Stimulated activated naive CD8-positive, alpha-beta T cell treated with anti-CD3 and anti-CD28 coated beads, Interleukin-15, Interleukin-2, amounts not matched to agents 100 ng/mL and 50 ng/mL, for 24 hours (primary cell): ENCODE data around the gene B3GALT6.
A peak's percentile ranks its signal among the peaks of the same experiment; 100 is the strongest.

ENCODE experiments used
- H3K27ac Mint-ChIP-seq: one replicate; pipeline ENCODE4 v1.8.0; 2021; ENCODE audit warnings: mild to moderate bottlenecking, mixed read lengths
- H3K27me3 Mint-ChIP-seq: one replicate; pipeline ENCODE4 v1.8.0; 2021; ENCODE audit warnings: mixed read lengths
- H3K36me3 Mint-ChIP-seq: one replicate; pipeline ENCODE4 v1.8.0; 2021; ENCODE audit warnings: low read depth, mixed read lengths
- H3K4me1 Mint-ChIP-seq: one replicate; pipeline ENCODE4 v1.8.0; 2021; ENCODE audit warnings: low read depth, mixed read lengths
- H3K4me3 Mint-ChIP-seq: one replicate; pipeline ENCODE4 v1.8.0; 2021; ENCODE audit warnings: mild to moderate bottlenecking, mixed read lengths
- H3K9me3 Mint-ChIP-seq: one replicate; pipeline ENCODE4 v1.8.0; 2021; ENCODE audit warnings: mixed read lengths

B3GALT6 gene

DNA sequence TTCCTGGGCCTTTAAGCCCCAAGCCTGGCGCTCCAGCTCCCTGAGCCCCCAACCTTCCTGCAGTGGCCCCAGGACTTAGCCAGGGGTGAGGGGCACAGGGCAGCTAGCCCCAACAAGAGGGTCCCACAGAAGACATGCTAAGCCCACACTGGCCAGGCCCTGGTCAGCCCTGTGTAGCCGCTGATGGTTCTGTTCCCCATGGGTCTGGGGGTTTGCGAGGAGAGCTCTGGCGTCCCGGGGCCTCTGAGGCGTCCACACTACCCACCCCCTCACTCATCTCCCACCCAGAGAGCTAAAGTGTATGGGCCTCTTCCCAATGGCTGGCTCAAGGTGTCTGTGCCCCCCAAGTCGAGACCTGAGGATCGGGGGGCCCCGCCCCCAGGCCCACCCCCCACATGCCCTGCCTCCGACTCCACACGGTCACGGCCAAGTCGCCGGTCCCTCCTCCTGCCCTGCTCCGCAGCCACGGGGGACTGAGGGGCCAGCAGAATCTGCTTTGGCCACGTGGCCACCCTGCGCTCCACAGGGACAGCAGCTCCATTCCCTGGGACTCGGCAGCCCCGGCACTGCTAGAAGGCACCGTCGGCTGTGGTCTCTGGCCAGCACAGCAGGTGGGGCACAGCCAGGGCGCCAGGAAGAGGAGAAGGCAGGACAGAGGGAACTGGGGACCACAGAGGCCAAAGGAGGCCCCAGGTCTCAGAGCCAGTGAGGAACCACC is 33.5 kb upstream of the B3GALT6 start:
- no peak overlapping the region for H3K27ac Mint-ChIP-seq
- H3K9me3 Mint-ChIP-seq = no peaks in the 10 kb centered on the region
- peaks cover 13% of the 10 kb centered on the region for H3K4me1 Mint-ChIP-seq
- no peak overlapping the region for H3K4me3 Mint-ChIP-seq
- H3K36me3 Mint-ChIP-seq = peaks cover 5% of the 10 kb centered on the region
- no peaks in the 10 kb centered on the region for H3K27me3 Mint-ChIP-seq

DNA sequence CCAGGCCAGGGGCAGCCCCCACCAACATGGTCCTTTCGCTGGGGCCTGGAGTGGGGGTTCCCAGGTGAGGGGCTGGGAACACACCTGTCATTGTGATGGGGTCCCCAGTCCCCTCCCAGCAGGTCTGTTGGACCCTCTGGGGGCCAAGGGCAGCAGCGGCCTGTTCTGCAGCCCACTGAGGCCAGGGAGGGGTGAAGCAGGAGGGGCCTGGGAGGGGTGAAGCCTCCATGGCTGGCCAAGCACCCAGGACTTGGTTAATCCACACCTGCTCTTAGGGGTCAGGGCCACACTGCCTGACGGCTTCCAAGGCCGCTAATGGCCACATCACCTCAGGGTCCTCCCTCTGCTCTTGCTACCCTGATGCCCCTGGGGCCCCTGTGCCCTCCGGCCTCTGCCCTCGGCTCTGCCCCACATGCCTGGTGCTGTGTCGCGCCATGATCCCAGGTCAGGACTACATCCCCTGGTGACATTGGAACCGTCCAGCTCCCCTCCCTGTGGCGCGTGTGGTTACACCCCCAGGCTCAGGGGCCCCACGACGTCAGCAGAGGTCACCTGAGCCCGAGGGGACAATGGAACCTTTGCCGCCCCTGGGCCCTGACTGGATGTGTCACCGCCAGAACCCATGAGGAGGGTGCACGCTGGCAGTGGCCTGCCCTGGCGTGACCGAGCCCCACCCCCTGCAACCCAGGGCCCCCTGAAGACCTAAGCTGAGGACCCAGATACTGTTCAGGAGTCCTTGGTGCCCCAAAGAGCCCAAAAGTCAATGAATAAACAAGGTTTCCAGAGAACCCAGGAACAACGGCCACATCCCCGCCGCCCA is 32.7 kb upstream of the B3GALT6 start:
- H3K4me1 Mint-ChIP-seq = peaks cover 13% of the 10 kb centered on the region
- no peaks in the 10 kb centered on the region for H3K9me3 Mint-ChIP-seq
- no peak overlapping the region for H3K4me3 Mint-ChIP-seq
- no peaks in the 10 kb centered on the region for H3K27me3 Mint-ChIP-seq
- H3K27ac Mint-ChIP-seq = peak overlapping the region; percentile 67
- peaks cover 5% of the 10 kb centered on the region for H3K36me3 Mint-ChIP-seq

DNA sequence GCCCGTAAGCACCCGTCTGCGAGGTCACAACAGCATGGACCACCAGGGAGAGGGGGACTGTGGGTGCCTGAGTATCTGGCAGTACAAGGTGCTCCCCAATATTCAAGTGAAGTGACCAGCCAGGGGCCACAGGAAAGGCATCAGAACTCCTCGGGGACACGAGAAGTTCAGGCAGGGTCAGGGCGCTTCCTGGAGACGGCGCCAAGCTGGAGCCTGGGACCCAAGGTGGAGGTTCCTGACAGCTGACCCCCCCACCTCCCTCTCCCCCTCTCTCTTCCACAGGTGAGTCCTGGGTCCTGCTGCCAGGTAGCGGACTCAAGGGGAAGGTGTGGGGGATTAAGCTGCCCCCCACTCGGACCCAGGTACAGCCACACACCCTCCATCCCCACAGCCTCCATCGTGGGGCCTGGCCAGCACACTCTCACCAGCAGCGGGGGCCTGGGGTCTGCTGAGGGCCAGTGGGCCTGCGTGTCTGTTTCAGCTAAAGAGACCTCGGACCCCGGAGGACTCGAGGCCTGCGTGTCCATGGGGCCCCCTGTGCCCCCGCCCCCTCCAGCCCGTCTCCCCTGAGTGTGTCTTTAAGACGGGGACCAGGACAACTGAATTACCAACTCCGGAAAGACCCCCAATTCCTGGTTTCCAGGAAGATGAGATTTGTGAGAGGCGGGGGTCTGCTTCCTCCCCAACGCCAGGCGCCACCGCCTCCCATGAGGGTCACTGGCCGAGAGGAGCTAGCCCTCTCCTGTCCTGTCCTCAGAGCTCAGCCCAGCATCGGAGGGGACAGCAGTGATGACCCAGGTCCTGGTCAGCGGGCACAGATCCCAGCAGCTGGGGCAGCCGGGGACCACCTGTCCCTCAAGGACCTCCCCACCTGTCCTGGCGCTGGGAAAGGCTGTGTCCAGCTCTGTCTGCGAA is 31.8 kb upstream of the B3GALT6 start:
- no peaks in the 10 kb centered on the region for H3K27me3 Mint-ChIP-seq
- H3K36me3 Mint-ChIP-seq = no peaks in the 10 kb centered on the region
- H3K9me3 Mint-ChIP-seq = no peaks in the 10 kb centered on the region
- H3K27ac Mint-ChIP-seq = peak overlapping the region; percentile 67
- peaks cover 13% of the 10 kb centered on the region for H3K4me1 Mint-ChIP-seq
- H3K4me3 Mint-ChIP-seq = peak overlapping the region; percentile 39

DNA sequence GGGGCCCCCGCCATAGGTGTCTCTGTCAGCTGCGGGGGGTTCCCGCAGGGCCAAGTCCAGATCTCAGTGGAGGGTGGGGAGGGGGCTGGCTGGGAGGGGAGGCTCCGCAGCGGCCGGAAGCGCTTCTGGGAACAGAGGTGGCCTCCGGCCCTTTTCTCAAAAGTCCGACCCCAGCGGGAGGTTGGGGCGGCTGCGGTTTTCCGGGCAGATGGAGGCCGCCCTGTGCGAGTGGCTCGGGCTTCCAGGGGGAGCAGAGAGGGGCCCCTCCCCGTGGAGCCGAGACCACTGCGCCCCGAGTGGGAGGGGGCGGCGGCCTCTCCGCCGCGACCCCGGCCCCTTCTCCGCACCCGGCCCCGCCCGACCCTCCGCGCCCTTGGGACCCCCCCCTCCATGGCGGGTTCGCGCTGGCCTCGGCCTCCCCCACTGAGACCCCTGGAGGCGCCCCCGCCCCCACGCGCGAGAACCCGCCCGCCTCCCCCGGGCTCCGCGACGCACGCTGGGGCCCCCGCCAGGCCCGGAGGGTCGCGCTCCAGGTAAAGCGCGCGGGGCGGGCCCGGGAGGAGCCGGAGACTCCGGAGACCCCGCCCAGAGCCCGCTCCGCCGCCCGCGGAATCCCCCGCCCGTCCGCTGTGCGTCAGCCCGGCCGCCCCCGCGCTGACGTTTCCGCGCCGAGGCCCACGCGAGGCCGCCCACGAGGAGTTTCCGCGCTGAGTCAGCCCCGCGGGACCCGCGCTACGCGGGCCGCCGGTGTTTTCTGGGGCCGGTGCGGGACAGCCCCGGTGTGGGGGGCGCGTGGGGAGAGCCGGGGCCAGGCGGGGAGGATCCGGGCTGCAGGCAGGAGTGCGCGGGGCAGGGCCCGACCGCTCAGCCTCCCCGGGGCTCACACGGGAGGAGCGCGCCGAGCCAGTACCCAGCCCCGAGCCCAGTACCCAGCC is 30.9 kb upstream of the B3GALT6 start:
- Mint-ChIP-seq H3K27me3 (no peaks in the 10 kb centered on the region), H3K4me3 (peak overlapping the region; percentile 39), H3K27ac (no peak overlapping the region)

DNA sequence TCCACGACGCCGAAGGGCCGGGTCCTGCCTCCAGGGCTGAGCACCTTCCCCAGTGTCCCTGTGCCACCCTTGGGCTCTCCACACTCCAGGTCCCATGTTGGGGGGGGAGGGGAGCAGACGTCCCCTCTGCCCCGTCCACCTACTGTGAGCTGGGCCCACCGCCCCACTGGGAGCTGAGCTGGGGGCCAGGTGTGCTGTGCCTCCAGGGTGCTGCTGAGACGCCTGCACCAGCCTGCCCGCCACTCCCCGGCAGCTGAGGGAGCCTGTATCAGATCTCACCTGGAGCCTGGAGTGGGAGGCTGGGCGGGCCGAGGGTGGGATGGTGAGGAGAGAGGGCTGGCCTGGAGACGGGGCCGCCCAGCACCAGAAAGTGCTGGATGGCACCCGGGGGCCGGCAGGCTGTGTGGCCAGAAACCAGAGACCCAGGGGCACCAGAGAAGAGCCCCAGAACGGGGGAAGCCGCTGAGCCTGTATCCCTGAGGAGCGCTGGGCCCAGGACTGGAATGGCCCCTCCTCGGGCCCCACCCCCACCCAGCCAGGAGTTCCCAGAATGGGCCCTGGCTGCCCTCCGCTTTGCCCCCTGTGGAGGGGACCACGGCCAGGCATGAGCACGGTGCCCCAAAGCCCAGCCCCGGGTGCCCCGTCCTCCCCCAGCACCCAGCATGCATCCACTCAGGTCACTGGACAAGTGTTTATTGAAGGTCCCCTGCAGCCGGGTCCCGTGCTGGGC is 29.0 kb upstream of the B3GALT6 start:
- no peak overlapping the region for H3K27ac Mint-ChIP-seq
- peaks cover 29% of the 10 kb centered on the region for H3K4me1 Mint-ChIP-seq
- H3K4me3 Mint-ChIP-seq = no peak overlapping the region
- H3K9me3 Mint-ChIP-seq = no peaks in the 10 kb centered on the region
- H3K27me3 Mint-ChIP-seq = no peaks in the 10 kb centered on the region
- no peaks in the 10 kb centered on the region for H3K36me3 Mint-ChIP-seq

More for the DNA sequence above, 30.9 kb upstream of the B3GALT6 start:
- Mint-ChIP-seq H3K4me1 (peaks cover 13% of the 10 kb centered on the region), H3K9me3 (no peaks in the 10 kb centered on the region), H3K36me3 (no peaks in the 10 kb centered on the region)

DNA sequence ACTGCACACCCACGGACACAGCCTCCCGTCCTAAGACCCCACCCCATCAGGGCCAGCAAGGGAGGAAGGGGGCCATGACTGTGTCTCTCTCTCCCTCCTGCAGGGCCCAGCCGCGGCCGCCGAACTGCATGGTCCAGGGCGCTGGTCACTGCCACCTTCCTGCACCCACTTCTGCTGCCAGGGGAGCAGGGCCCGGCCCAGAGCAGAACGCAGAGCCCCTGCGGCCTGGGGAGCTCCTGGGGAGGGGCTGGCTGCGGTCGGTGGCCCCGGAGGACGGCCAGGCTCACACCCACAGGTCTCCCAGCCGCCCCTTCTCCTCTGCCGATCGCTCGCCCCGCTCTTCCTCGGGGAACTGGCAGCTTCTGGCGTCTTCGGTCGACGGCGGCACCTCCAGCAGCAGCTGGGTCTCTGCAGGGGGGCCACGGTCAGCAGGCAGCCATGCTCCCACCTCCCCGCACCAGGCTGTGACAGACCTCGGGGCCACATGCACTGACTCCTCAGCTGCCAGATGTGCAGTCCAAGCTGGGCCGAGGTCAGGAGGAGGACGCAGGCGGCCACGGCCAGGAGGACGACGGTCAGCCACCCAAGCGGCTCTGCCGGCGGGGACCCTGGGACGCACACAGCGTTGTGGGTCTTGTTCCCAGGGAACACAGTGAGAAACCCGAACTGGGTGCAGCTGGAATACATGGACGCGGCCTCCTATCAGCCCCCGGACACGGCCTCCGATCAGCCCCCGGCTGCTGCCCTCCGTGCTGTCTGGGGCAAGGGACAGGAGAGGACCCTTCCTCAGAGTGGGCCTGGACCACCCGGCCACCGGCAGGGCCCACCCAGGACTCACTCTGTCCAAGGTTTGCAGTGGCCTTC is 28.2 kb upstream of the B3GALT6 start:
- H3K4me3 Mint-ChIP-seq = peak overlapping the region; percentile 79
- no peak overlapping the region for H3K27ac Mint-ChIP-seq
- H3K36me3 Mint-ChIP-seq = no peaks in the 10 kb centered on the region
- no peaks in the 10 kb centered on the region for H3K9me3 Mint-ChIP-seq
- no peaks in the 10 kb centered on the region for H3K27me3 Mint-ChIP-seq
- peaks cover 37% of the 10 kb centered on the region for H3K4me1 Mint-ChIP-seq

DNA sequence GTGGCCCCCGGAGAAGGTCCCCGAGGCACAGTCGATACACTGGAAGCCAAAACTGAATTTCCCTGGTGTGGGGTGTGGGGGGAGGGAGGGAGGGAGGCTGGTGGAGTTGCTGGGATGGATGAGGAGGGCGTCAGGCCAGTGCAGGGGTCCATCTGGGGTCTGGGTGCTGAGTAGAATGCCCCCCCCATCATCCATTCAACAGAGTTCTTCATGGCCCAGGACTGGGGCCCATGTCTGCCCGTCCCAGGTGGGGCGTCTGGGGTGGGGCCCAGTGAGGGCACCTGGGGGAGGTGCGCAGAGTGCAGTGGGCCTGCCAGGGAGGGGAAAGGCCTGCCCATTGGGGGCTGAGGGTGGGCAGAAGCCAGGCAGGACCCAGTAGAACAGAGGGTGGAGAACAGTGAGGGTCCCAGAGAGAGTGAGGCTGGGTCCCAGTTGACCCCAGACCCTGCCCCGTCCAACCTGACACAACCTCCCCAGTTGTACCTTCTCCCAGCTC is 27.6 kb upstream of the B3GALT6 start:
- Mint-ChIP-seq H3K4me3 (peak overlapping the region; percentile 79), H3K27ac (no peak overlapping the region)

DNA sequence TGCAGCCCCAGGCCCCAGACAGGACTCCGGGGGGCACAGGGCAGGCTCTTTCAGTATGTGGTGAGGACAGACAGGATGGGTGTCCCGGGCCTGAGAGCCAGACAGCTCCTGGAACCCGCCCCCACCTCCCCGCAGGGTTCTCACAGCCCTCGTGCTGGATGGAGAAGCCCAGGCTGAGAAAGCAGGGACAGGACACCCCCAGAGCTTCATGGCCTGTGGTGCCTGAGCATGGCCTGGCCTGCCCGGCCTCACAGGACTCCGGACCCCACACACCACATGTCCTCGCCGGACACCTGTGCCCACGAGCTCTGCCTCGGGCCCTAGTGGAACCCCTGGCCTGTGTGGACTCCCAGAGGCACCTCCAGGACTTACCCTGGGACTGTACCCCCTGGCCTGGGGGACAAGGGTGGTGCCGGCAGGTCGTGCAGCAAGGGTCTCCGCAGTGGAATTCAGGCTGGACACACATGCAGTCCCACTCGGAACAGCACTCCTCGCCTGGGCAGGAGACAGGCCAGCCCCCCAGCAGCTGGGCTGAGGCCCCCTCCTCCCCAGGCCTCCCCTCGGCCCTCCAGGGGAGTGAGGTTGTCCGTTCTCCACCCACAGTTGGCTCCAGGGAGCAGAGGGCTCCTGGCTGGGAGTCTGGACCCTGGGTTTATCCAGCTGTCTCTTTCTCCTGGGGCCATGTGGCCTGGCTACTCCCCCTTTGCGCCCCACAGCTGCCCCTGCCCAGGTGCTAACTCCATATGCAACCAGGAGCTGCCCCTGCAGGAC is 26.9 kb upstream of the B3GALT6 start:
- Mint-ChIP-seq H3K4me1 (peaks cover 41% of the 10 kb centered on the region), H3K9me3 (no peaks in the 10 kb centered on the region), H3K36me3 (peaks cover 6% of the 10 kb centered on the region), H3K4me3 (peak overlapping the region; percentile 79), H3K27me3 (no peaks in the 10 kb centered on the region), H3K27ac (no peak overlapping the region)

More for the DNA sequence above, 27.6 kb upstream of the B3GALT6 start:
- peaks cover 41% of the 10 kb centered on the region for H3K4me1 Mint-ChIP-seq
- no peaks in the 10 kb centered on the region for H3K27me3 Mint-ChIP-seq
- no peaks in the 10 kb centered on the region for H3K9me3 Mint-ChIP-seq
- H3K36me3 Mint-ChIP-seq = no peaks in the 10 kb centered on the region

DNA sequence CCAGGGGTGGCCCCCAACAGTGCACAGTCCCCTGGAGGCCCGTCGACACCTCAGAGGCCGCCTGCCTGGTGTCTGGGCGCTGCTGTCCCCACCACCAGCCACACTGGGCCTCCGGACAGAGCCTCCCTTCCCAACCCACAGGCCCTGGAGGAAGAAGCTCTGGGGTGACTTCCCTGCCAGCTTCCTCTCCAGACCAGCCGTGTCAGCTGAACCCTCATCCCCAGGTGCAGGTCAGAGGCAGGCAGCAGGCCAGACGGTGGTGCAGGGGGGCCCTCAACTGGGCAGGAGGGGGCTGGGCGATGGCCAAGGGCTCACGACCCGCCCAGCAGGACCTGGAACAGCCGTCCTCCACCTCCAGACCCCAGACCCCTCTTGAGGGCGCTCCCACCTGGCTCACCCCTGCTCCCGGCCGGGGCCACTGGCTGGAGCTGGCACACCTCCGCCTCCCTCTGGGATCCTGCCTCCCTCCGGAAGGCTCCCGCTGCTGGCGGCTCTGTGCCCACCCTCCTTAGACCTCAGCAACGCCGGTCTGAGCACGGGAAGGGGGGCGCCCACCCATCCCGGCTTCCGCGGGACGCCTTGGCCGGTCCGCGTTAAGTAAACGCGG is 26.2 kb upstream of the B3GALT6 start:
- H3K4me3 Mint-ChIP-seq = peak overlapping the region; percentile 79
- no peaks in the 10 kb centered on the region for H3K27me3 Mint-ChIP-seq
- no peak overlapping the region for H3K27ac Mint-ChIP-seq
- peaks cover 10% of the 10 kb centered on the region for H3K36me3 Mint-ChIP-seq
- no peaks in the 10 kb centered on the region for H3K9me3 Mint-ChIP-seq
- peaks cover 37% of the 10 kb centered on the region for H3K4me1 Mint-ChIP-seq

DNA sequence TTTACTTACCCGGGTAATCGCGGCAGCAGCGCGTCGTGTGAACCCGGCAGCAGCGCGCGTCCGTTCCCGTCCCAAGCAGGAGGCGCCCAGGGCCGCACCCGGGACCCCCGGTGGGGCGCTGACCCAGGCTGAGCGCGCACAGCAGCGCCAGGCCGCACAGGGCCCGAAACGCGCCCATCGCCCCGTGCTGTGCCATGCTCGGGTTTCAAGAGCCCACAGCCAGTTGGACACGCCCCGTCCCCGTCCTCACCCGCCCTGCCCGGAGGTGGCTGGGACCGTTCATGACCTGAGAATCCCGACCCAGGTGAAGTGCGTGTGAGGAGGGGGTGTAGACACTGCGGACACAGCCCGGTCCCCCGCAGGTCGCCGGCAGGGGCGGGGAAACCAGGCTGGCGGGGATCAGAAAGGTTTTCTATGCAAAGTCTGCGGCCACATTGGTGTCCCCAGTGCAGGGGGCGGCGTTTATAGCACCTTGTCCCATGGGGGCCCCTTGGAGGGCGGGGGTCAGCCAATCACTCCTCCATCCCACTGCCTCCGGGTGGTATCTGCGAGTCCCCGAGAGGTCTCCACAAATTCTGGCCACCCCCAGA is 25.6 kb upstream of the B3GALT6 start, which contains the start of gene TNFRSF18:
Gene TNFRSF18, minus strand, starts transcription at position 217 of the 590 bp plus-strand sequence. Its CDS starts 21 bp downstream, at position 196.
- Mint-ChIP-seq H3K36me3 (peaks cover 10% of the 10 kb centered on the region), H3K4me1 (peaks cover 37% of the 10 kb centered on the region), H3K27ac (no peak within 1 kb of the TSS), H3K4me3 (peak within 1 kb of the TSS; percentile 79), H3K27me3 (no peaks in the 10 kb centered on the region), H3K9me3 (no peaks in the 10 kb centered on the region)

DNA sequence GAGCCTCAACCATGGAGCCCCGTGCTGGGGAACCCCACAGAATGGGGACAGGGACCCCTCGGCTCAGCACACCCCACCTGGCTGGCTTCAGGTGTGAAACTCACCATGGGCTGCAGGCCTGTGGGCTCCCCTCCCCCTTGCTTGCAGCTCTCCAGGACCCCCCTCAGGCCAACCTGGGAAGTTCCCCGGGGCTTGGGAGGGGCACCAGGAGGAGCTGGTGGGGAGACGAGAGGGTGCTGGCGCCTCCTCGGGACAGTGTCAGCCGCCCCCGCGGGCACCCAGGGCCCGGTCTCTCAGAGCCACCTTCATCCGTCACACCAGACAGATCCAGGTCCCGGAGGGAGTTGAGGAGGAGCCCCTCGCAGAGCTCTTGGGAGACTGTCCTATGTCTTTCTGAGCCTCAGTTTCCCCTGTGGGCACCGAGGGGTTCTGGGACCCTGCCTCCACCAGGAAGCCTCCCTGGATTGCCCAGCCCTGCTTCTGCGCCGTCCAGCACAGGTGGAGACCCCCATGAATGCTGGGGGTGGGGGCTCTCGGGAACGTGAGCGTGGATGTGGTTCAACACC is 25.0 kb upstream of the B3GALT6 start:
- Mint-ChIP-seq H3K4me1 (peaks cover 37% of the 10 kb centered on the region), H3K36me3 (peaks cover 10% of the 10 kb centered on the region), H3K27me3 (no peaks in the 10 kb centered on the region), H3K9me3 (no peaks in the 10 kb centered on the region), H3K4me3 (peak overlapping the region; percentile 77), H3K27ac (no peak overlapping the region)
